Renal cortical epithelial cell (primary cell): ENCODE results near the gene PPFIBP1. TPM values are rescaled to one million over a fixed set of nuclear protein-coding genes. Genes with fewer than 3 reads are reported as not detected.

ENCODE experiments used
- DNase-seq: peaks from one replicate; pipeline ENCODE4 v3.0.0-alpha.2; 2011; ENCODE audit warnings: low read depth
- total RNA-seq: library from RNA; depleted of rRNA; stranded (reverse); fragments of >200 nt; gene quantifications from 2 replicates; pipeline ENCODE4 v1.2.3, GENCODE V29; 2014

The PPFIBP1 gene
- total RNA-seq, 1 donor from 2014 or later: 281 TPM

DNA sequence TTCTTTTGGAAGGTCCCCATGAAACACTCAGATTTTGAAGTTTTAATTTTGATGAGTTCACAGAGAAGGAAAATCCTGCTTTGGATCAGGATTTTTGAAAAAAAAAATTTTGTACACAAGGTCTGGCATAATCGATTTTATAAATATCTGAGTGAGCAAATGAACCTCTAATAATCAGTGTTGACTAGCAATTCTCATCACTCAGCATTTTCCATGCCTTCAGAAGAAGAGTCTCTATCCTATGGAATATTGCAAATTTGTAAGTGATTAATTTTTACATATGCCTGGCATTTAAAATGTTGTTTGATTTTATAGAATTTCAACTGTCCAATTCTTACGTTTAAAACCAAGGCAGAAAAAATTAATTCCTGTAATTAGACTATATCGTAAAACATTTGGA is 141.7 kb downstream of the PPFIBP1 start:
- no peak for DNase-seq

- DNase-seq: no peak
Observed at GRCh38 chr12:27666510-27666909, 142.5 kb downstream of the PPFIBP1 start.

DNA sequence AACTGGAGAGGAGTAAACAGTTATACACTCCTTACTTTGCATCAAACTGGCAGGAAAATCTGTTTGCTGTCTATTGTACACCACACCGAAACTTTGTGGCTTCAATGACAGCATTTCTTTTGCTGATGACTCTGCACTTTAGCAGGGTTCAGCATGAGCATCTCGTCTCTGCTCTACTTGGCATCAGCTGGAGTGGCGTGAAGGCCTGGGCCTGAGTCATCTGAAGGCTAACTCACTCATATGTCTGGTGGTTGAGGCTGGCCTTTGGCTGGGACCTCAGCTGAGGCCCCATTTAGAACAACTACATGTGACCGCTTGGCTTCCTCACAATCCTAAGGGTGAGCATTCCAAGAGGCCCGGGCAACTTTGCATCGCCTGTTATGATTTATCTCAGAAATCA is 143.5 kb downstream of the PPFIBP1 start:
- peak; percentile 11 for DNase-seq

DNA sequence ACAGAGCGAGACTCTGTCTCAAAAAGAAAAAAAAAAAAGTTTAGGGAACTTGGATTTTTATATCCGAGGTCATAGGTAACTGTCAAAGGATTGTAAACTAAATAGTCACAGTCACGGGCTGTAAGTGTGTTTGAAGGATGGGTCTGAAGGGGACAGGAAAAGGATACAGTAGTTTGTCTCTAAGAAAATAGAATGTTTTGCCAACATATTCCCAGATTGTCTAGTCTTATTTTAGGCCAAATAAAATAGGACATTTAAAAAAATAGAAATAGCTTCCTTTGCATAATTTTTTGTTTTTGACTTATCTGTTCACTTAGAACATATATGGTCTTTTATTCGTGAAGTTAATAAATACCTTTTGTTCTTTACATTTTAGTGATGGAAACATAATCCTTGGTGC is 148.0 kb downstream of the PPFIBP1 start:
- DNase-seq: no peak

DNA sequence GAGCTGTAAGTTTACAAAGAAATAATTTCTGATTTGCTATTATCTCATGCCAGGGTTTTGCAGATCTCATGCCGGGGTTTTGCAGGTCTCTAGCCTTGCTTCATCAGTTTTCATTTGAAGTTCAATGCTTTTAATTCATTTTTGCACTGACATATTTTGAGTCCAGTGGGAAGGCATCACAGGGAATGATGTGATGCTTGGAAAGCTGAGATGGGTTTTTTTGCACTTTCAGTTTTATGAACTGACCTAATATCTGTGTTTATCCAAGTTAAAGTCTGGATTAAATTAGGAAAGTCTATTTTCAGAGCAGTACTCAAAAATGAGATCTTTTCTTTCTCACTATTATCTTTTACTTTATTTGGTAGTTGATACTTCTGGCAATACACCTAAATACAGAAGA is 148.6 kb downstream of the PPFIBP1 start:
- no peak for DNase-seq

- no peak for DNase-seq
Observed at GRCh38 chr12:27673101-27673718, 149.2 kb downstream of the PPFIBP1 start.

DNA sequence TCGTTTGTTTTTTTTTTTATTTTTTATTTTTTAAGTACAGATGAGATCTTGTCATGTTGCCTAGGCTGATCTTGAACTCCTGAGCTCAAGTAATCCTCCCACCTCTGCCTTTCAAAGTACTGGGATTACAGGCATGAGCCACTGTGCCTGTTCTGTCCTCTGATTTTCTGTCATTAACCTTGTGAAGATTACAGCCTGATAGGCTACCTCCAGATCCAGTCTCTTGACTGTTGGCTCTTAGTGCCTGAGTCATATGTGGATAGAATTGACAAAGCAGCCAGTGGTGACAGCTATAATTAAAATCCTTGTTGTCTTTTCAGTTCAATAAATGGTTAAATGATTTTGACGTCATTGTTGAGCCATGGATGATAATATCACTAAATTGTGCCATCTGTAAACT is 151.0 kb downstream of the PPFIBP1 start:
- DNase-seq: no peak

- no peak for DNase-seq
Observed at GRCh38 chr12:27680619-27681018, 156.6 kb downstream of the PPFIBP1 start.

- DNase-seq: no peak
Observed at GRCh38 chr12:27682534-27682933, 158.5 kb downstream of the PPFIBP1 start.

GRCh38 chr12:27685274-27685673 is 161.3 kb downstream of the PPFIBP1 start:
- no peak for DNase-seq

GRCh38 chr12:27686147-27686546 is 162.1 kb downstream of the PPFIBP1 start:
- DNase-seq: no peak

GRCh38 chr12:27688671-27689070 is 164.7 kb downstream of the PPFIBP1 start:
- DNase-seq: no peak

DNA sequence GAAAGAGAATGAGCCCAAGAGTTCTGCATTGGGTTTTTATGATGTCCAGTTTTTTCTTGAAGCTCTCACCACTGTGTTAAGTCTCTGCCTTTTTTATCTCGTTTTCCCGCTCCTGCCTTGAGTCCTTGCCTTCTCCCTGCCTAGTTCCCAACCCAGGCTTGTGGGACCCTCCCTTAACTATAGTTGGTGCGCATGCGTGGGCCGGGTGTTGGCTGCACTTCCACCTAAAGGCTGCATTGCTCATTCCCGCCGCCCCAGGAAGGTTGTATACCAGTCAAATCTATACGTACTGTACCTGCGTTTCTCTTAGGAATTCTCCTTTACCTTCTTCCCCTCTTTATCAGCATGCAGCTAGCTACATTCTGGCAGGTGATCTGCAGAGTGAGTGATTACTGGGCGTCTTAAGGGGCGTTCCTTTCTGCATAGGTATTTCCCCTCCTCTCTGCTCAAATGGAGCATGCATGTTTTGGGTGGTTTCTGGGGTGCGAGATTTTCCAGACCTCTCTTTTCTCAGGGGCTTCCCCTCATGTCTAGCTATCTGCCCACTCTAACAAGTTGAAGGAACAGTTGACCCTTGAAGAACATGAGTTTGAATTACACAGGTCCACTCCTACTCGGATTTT is 165.7 kb downstream of the PPFIBP1 start:
- DNase-seq: no peak

DNA sequence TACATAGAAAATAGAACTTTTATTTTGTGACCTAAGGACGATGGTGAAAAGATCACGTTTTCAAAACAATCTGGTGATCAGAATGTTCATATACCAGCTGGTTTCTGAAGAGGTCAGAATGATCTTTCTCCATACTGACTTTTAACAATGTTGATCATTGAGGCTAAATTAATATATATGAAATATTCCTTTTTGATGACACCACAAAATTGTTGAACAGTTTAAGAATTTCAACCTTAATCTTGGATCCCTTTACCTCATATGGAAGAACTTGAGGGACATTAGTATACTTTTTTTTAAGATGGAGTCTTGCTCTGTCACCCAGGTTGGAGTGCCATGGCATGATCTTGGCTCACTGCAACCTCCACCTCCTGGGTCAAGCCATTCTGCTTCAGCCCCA is 169.4 kb downstream of the PPFIBP1 start:
- no peak for DNase-seq

GRCh38 chr12:27695556-27696292 is 171.7 kb downstream of the PPFIBP1 start:
- DNase-seq: no peak

DNA sequence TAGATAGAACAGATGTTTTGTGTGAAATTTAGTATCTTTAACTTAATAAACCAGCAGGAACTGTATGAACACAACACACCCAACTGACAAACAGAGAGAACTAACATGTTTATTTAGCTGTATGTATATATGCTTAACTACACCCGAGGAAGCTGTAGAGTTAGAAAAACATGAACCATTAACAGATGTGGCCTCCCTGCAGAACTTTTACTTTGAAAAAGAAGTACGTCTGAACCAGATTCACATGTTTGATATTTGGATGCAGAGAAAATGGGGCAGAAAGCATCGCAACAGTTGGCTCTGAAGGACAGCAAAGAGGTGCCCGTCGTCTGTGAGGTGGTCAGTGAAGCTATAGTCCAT is 172.3 kb downstream of the PPFIBP1 start, which contains the start of gene REP15:
Gene REP15, plus strand, starts transcription at position 155 of the 360 bp plus-strand sequence. Its CDS starts 116 bp downstream, at position 271.
- DNase-seq: no peak

GRCh38 chr12:27696864-27697564 is 173.0 kb downstream of the PPFIBP1 start:
- no peak for DNase-seq

- DNase-seq: peak; percentile 82
Observed at GRCh38 chr12:27703720-27704452, 179.9 kb downstream of the PPFIBP1 start.

- DNase-seq: no peak
Observed at GRCh38 chr12:27705263-27705662, 181.3 kb downstream of the PPFIBP1 start.

GRCh38 chr12:27707216-27707615 is 183.2 kb downstream of the PPFIBP1 start:
- DNase-seq: no peak

DNA sequence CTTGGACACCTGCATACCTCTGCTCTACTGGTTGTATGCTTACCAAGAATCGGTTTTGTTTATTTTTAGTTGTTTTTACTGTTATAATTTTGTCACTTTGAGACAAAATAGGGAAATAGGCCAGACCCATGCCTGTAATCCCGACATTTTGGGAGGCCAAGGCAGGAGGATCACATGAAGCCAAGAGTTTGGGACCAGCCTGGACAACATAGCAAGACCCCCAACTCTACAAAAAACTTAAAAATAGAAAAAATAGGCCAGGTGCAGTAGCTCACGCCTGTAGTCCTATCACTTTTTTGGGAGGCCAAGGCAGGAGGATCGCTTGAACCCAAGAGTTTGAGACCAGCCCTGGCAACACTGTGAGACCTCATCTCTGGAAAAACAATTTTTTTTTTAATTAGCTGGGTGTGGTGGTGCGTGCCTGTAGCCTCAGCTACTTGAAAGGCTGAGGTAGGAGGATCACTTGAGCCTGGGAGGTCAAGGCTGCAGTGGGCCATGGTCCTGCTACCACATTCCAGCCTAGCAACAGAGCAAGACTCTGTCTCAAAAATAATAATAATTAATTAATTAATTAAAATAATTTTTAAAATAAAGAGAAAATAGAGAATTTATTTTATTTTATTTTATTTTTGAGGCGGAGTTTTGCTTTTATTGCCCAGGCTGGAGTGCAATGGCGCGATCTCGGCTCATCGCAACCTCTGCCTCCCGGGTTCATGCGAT is 185.4 kb downstream of the PPFIBP1 start:
- no peak for DNase-seq
